ENCODE data around the gene LEMD3. TPM values are rescaled to one million over a fixed set of nuclear protein-coding genes. Genes with fewer than 3 reads are reported as not detected.

The LEMD3 gene
- total RNA-seq, 4 donors from 2014 or later: 14.0 to 29.4 (median 14.7) TPM

GRCh38 chr12:65277994-65278575 lies 108.7 kb downstream of the LEMD3 start:
- intact Hi-C loops (cut with DNase I; ENCODE audit: low total_unique reads): loop anchor here (1.0 kb wide), 1 partner anchor 109 kb away; the partner anchor contains the start of gene LEMD3

GRCh38 chr12:65278576-65279368 lies 109.4 kb downstream of the LEMD3 start, which contains the start of gene MSRB3:
Gene MSRB3 (plus strand): TSS chr12:65278683. CDS start chr12:65308580, 29,897 bp downstream.
- peaks cover 28 to 31% of the 10 kb centered on the region in 2 donors for H3K4me1 ChIP-seq
- intact Hi-C loops (cut with DNase I; ENCODE audit: low total_unique reads) (loop anchor here (1.0 kb wide), 1 partner anchor 109 kb away; the partner anchor contains the start of gene LEMD3), in situ Hi-C loops (cut with MboI; ENCODE audit: low sequenced_read_pairs in 4 of 4) (no loop called here)
- no peaks in the 10 kb centered on the region for H3K36me3 ChIP-seq
- peak; percentile 91 to 95 for ATAC-seq
- peak; percentile 58 to 78 for DNase-seq
- H3K4me3 ChIP-seq: peak within 1 kb of the TSS; percentile 89 to 99 (median 96)
- H3K27me3 ChIP-seq: no peaks in the 10 kb centered on the region
- peak within 1 kb of the TSS; percentile 93 to 96 (median 94) for H3K27ac ChIP-seq
- TF ChIP-seq CTCF (IDR thresholded peaks at IDR 0.05 in 4 of 5, conservative IDR thresholded peaks at IDR 0.05 in 1 of 5) (peak in 1 of 5 experiments; percentile 24), POLR2A (IDR thresholded peaks at IDR 0.05) (peak; percentile 67 to 69)
- H3K9me3 ChIP-seq: no peaks in the 10 kb centered on the region

More at GRCh38 chr12:65277994-65278575, 108.7 kb downstream of the LEMD3 start:
- DNase-seq (peak in 1 of 2 donors; percentile 14), ATAC-seq (peak in 1 of 2 donors; percentile 8)
- TF ChIP-seq CTCF (IDR thresholded peaks at IDR 0.05 in 4 of 5, conservative IDR thresholded peaks at IDR 0.05 in 1 of 5) (no peak), POLR2A (IDR thresholded peaks at IDR 0.05) (no peak)
- no peaks in the 10 kb centered on the region for H3K9me3 ChIP-seq
- no peaks in the 10 kb centered on the region for H3K36me3 ChIP-seq
- H3K4me3 ChIP-seq: peak overlapping the region; percentile 89 to 99 (median 96)
- no peaks in the 10 kb centered on the region for H3K27me3 ChIP-seq
- H3K4me1 ChIP-seq: peaks cover 24 to 27% of the 10 kb centered on the region in 2 donors
- in situ Hi-C loops (cut with MboI; ENCODE audit: low sequenced_read_pairs in 4 of 4): no loop called here
- peak overlapping the region; percentile 93 to 96 (median 94) for H3K27ac ChIP-seq

GRCh38 chr12:65279369-65280112 lies 110.2 kb downstream of the LEMD3 start:
- in situ Hi-C loops (cut with MboI; ENCODE audit: low sequenced_read_pairs in 4 of 4): no loop called here
- no peak for ATAC-seq
- H3K4me1 ChIP-seq: peaks cover 31 to 34% of the 10 kb centered on the region in 2 donors

More at GRCh38 chr12:65279369-65280112, 110.2 kb downstream of the LEMD3 start:
- intact Hi-C loops (cut with DNase I; ENCODE audit: low total_unique reads): loop anchor here (10.0 kb wide), 1 partner anchor 1985 kb away; the partner anchor contains the start of gene CAND1
- Histone ChIP-seq H3K27me3 (no peaks in the 10 kb centered on the region), H3K4me3 (peak overlapping the region; percentile 89 to 99 (median 96)), H3K27ac (peak overlapping the region; percentile 93 to 96 (median 94)), H3K9me3 (no peaks in the 10 kb centered on the region), H3K36me3 (no peaks in the 10 kb centered on the region)
- TF ChIP-seq POLR2A (IDR thresholded peaks at IDR 0.05) (no peak), CTCF (IDR thresholded peaks at IDR 0.05 in 4 of 5, conservative IDR thresholded peaks at IDR 0.05 in 1 of 5) (no peak)
- DNase-seq: no peak
